HG03439 (cell line): Measurements from ENCODE around the gene SYK.

Experiments used
- ATAC-seq: cut with Tn5 transposase; IDR thresholded peaks from one replicate; pipeline ENCODE4 v1.9.1; 2021; ENCODE audit warnings: mild to moderate bottlenecking, moderate library complexity; ENCODE audit not compliant: unreplicated experiment

SYK gene

GRCh38 chr9:90933468-90933867 is 131.8 kb downstream of the SYK start:
- no peak for ATAC-seq

GRCh38 chr9:90939351-90939750 is 137.7 kb downstream of the SYK start:
- ATAC-seq, result no peak

GRCh38 chr9:90940280-90940679 is 138.7 kb downstream of the SYK start:
- ATAC-seq, result no peak

GRCh38 chr9:90941661-90942060 is 140.0 kb downstream of the SYK start:
- no peak for ATAC-seq

- no peak for ATAC-seq
These were observed 140.9 kb downstream of the SYK start for GRCh38 chr9:90942555-90942954.

GRCh38 chr9:90943341-90943740 is 141.7 kb downstream of the SYK start:
- no peak for ATAC-seq

GRCh38 chr9:90945336-90945735 is 143.7 kb downstream of the SYK start:
- ATAC-seq, result no peak

- ATAC-seq, result no peak
These were observed 145.4 kb downstream of the SYK start for GRCh38 chr9:90946982-90947381.
